ENCODE results near the gene PPP2CA. TPM values are rescaled to one million over a fixed set of nuclear protein-coding genes. Genes with fewer than 3 reads are reported as not detected.
A peak's percentile ranks its signal among the peaks of the same experiment; 100 is the strongest.

PPP2CA gene
- total RNA-seq, 1 donor from 2014 or later: 118 TPM

DNA sequence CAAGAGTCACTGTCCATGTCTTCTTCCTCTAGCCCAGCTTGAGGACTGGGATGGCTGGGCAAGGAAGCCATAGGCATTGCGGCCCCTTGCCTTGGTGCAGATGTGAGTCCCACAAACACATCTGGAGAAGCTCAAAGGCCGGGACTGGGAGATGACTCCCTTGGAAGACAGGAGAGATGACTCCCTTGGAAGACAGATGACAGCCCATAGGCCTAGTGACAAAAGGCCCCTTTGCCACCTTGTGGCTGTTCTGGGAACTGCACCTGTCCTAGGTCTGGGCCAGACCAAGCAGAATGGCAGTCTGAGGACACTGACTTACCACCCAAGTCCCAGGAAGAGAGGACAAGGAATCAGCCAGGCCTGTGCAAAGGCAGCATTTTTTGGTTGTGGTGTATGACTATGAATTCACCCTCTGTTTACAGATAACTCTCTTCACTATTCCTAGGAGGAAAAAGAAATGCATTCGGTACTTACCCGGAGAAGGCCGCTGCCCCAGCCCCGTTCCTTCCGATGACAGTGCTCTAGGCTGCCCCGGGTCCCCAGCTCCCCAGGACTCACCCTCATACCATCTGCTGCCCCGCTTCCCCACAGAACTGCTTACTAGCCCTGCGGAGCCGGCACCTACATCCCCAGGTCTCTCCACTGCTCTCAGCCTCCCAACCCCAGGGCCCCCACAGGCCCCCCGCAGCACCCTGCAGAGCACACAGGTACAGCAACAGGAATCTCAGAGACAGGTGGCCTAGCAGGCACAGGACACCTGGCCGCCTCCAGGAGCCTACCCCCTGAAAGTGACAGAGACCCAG lies 79.9 kb downstream of the PPP2CA start:
- POLR2A ChIA-PET: interaction anchor here (0.6 to 2.4 kb wide), 4 partner anchors 21 to 106 kb away, joined by 3 to 7 read pairs (median 4); no protein-coding TSS in a partner anchor
- peak overlapping the region; percentile 7 for H3K27ac Mint-ChIP-seq
- no peaks in the 10 kb centered on the region for H3K27me3 Mint-ChIP-seq
- CTCF ChIA-PET: interaction anchor here (1.0 to 23.1 kb wide), 14 partner anchors 8 to 119 kb away, joined by 3 to 502 read pairs (median 4); no protein-coding TSS in a partner anchor
- H3K4me1 Mint-ChIP-seq: peaks cover 10% of the 10 kb centered on the region
- ATAC-seq (ENCODE audit: low read depth): peak; percentile 96
- peaks cover 73% of the 10 kb centered on the region for H3K36me3 Mint-ChIP-seq (ENCODE audit: low read depth)
- TF ChIP-seq, protein P1, sequence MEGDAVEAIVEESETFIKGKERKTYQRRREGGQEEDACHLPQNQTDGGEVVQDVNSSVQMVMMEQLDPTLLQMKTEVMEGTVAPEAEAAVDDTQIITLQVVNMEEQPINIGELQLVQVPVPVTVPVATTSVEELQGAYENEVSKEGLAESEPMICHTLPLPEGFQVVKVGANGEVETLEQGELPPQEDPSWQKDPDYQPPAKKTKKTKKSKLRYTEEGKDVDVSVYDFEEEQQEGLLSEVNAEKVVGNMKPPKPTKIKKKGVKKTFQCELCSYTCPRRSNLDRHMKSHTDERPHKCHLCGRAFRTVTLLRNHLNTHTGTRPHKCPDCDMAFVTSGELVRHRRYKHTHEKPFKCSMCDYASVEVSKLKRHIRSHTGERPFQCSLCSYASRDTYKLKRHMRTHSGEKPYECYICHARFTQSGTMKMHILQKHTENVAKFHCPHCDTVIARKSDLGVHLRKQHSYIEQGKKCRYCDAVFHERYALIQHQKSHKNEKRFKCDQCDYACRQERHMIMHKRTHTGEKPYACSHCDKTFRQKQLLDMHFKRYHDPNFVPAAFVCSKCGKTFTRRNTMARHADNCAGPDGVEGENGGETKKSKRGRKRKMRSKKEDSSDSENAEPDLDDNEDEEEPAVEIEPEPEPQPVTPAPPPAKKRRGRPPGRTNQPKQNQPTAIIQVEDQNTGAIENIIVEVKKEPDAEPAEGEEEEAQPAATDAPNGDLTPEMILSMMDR (IDR thresholded peaks at IDR 0.05): peak; percentile 80
- peak; percentile 76 for DNase-seq
- H3K9me3 Mint-ChIP-seq: no peaks in the 10 kb centered on the region
- intact Hi-C loops (cut with micrococcal nuclease): loop anchor here (1.0 kb wide), 2 partner anchors 44 to 107 kb away; no protein-coding TSS in a partner anchor
- no peak overlapping the region for H3K4me3 Mint-ChIP-seq

DNA sequence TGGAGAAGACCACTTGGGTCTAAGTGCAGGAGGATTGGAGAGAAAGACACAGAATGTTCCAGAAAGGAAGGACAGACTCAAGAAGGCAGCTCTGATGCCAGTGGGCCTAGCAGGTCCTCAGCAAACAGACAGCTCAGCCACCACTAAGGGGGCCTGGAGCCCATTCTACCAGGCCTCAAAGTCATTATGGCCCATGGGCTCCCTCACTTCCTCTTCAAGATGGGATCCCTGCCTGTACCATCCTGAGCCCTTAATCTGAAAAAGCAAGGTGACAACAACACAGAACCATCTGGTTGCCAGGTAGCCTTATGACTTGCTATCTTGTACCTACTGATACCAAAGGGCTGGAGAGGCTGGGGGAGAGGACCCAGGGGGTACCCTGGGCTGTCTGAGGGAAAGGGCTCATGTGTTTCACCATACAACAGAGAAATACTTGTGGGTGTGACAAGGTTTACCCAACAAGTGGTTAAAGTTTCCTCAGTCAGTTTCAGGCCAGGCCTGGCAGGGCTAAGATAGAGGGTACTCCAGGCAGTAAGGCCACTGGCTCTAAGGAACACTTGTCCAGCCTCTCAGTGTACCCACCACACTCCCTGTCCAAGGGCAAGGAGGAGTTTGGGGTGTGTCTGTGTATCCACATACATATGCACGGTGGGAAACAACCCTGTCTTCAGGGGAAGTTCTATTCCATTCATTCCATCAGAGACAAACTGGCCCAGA lies 80.7 kb downstream of the PPP2CA start:
- ChIA-PET POLR2A (interaction anchor here (0.6 to 2.4 kb wide), 3 partner anchors 45 to 105 kb away, joined by 3 to 7 read pairs (median 4); no protein-coding TSS in a partner anchor), CTCF (interaction anchor here (1.0 to 23.1 kb wide), 6 partner anchors 23 to 111 kb away, joined by 3 to 502 read pairs (median 4); no protein-coding TSS in a partner anchor)
- peaks cover 17% of the 10 kb centered on the region for H3K4me1 Mint-ChIP-seq
- DNase-seq (no peak), ATAC-seq (ENCODE audit: low read depth) (no peak)
- no peak overlapping the region for H3K27ac Mint-ChIP-seq
- peaks cover 71% of the 10 kb centered on the region for H3K36me3 Mint-ChIP-seq (ENCODE audit: low read depth)
- no peaks in the 10 kb centered on the region for H3K27me3 Mint-ChIP-seq
- intact Hi-C loops (cut with micrococcal nuclease): loop anchor here (1.0 kb wide), 1 partner anchor 106 kb away; no protein-coding TSS in a partner anchor
- TF ChIP-seq, protein P1 (IDR thresholded peaks at IDR 0.05): no peak
- no peaks in the 10 kb centered on the region for H3K9me3 Mint-ChIP-seq
- H3K4me3 Mint-ChIP-seq: no peak overlapping the region

Other genes with a start within 250 kb of the PPP2CA start
- gene VDAC1, start 221.1 kb downstream of the PPP2CA start, total RNA-seq: 158 and 164 TPM in 2 replicates
- 13.2 and 15.8 TPM in 2 replicates for gene TCF7, start 111.4 kb downstream of the PPP2CA start, total RNA-seq
- gene SKP1, start 49.1 kb downstream of the PPP2CA start, total RNA-seq: 193 and 211 TPM in 2 replicates
- gene CDKL3, start 141.1 kb upstream of the PPP2CA start, total RNA-seq: 0.54 and 2.1 TPM in 2 replicates
- gene UBE2B, start 145.5 kb upstream of the PPP2CA start, total RNA-seq: 60.4 and 64.4 TPM in 2 replicates
- 21.6 and 22.4 TPM in 2 replicates for gene CDKN2AIPNL, start 185.8 kb upstream of the PPP2CA start, total RNA-seq